K562 (cell line): ENCODE data around the gene DUSP3. TPM values are rescaled to one million over a fixed set of nuclear protein-coding genes. Genes with fewer than 3 reads are reported as not detected.

Source experiments
- ATAC-seq: fragments of 200-7000 bp; cut with Tn5 transposase; 3 replicates; pipeline ENCODE4 v1.9.1; 2020; ENCODE audit warnings: moderate library complexity
- BruUV-seq: library from RNA; stranded (reverse); fragments of 400-500 nt; replicated peaks from 2 replicates; lab custom pipeline; 2021; lab: Mats Ljungman, UMichigan
- CTCF ChIA-PET: fragments of 300-600 bp; formaldehyde crosslinking; extraction: SDS; loops from one replicate; lab custom pipeline; 2021; ENCODE audit warnings: low intra/inter-chr PET ratio; lab: Yijun Ruan, JAX
- POLR2A ChIA-PET: fragments of 300-600, 350-650 bp; sonication (Branson Sonifier 250); formaldehyde crosslinking; extraction: SDS; loops from one replicate; lab custom pipeline; 2021; ENCODE audit warnings: antibody characterized with exemption, inconsistent platforms; lab: Yijun Ruan, JAX
- DNase-seq, 4 experiments: peaks; one replicate each; pipeline versions ENCODE4 v3.0.0 to v3.0.0-alpha.2; 2011 to 2018; ENCODE audit warnings: low spot score in 3 of 4, mixed read lengths in 3 of 4; ENCODE audit errors: extremely low read depth in 1 of 4
- FAIRE-seq: peaks from 2 replicates; lab custom pipeline; 2011; peaks lifted over from hg19 to GRCh38; lab: Jason Lieb, UNC
- H2AFZ ChIP-seq: 2 replicates; pipeline ENCODE4 v1.6.0; 2011; ENCODE audit warnings: low read depth, low read length, control low read depth, inconsistent platforms
- H3K27ac ChIP-seq: fragments of 200-600 bp; 3 replicates; pipeline ENCODE4 v1.8.0; 2011; ENCODE audit warnings: low read depth, mild to moderate bottlenecking, control low read depth, inconsistent platforms, low read length, moderate library complexity, mixed read lengths; ENCODE audit errors: extremely low read depth
- H3K27me3 ChIP-seq, 2 experiments: fragments of 300-600 bp in 1 of 2; 2 replicates in 1 of 2; 3 replicates in 1 of 2; pipeline versions ENCODE4 v1.6.0 to v1.8.0; 2011; ENCODE audit warnings: inconsistent platforms in 2 of 2, low read length in 2 of 2, mild to moderate bottlenecking in 1 of 2, mixed read lengths in 1 of 2, moderate library complexity in 1 of 2; ENCODE audit not compliant: control insufficient read depth in 2 of 2, insufficient read depth in 2 of 2
- H3K36me3 ChIP-seq: fragments of 300-600 bp; 3 replicates; pipeline ENCODE4 v1.8.0; 2011; ENCODE audit warnings: mild to moderate bottlenecking, low read length, inconsistent platforms; ENCODE audit not compliant: control insufficient read depth, insufficient read depth
- H3K4me1 ChIP-seq, 2 experiments: fragments of 200-600 bp in 1 of 2; replicated peaks in 1 of 2; 2 replicates in 1 of 2; 3 replicates in 1 of 2; pipeline versions ENCODE4 v1.5.1 to v1.8.0; 2011; ENCODE audit warnings: inconsistent platforms in 2 of 2, low read length in 2 of 2, mild to moderate bottlenecking in 1 of 2, mixed read lengths in 1 of 2, moderate library complexity in 1 of 2; ENCODE audit not compliant: control insufficient read depth in 2 of 2, insufficient read depth in 2 of 2
- H3K4me2 ChIP-seq: 2 replicates; pipeline ENCODE4 v1.6.1; 2011; ENCODE audit warnings: low read length, control low read depth, inconsistent platforms, mixed read lengths; ENCODE audit not compliant: insufficient read depth
- H3K4me3 ChIP-seq: fragments of 200-600 bp; sonication (generic), shearing (Covaris generic); 2 replicates; pipeline ENCODE4 v1.5.1; 2016; ENCODE audit warnings: control low read depth, inconsistent platforms
- H3K79me2 ChIP-seq: fragments of 200-600 bp; 3 replicates; pipeline ENCODE4 v1.8.0; 2011; ENCODE audit warnings: low read length, inconsistent platforms; ENCODE audit not compliant: control insufficient read depth, insufficient read depth
- H3K9ac ChIP-seq, 2 experiments: 2 replicates each; pipeline versions ENCODE4 v1.6.0 to v1.6.1; 2011; ENCODE audit warnings: low read depth in 2 of 2, low read length in 2 of 2, control low read depth in 1 of 2, inconsistent platforms in 1 of 2, mild to moderate bottlenecking in 1 of 2, mixed read lengths in 1 of 2; ENCODE audit not compliant: insufficient read depth in 1 of 2
- H3K9me1 ChIP-seq: one replicate; pipeline ENCODE4 v1.6.0; 2011; ENCODE audit warnings: inconsistent platforms, mild to moderate bottlenecking, low read length, moderate library complexity; ENCODE audit not compliant: control insufficient read depth, insufficient read depth
- H3K9me3 ChIP-seq: replicated peaks from 2 replicates; pipeline ENCODE4 v1.5.1; 2011; ENCODE audit warnings: low read depth, low read length, inconsistent platforms; ENCODE audit not compliant: control insufficient read depth, insufficient read depth
- H4K20me1 ChIP-seq: replicated peaks from 2 replicates; pipeline ENCODE4 v1.6.1; 2011; ENCODE audit warnings: low read length, inconsistent platforms, mixed read lengths; ENCODE audit not compliant: control insufficient read depth, insufficient read depth
- C11orf30 ChIP-seq: fragments of 450-650 bp; IDR thresholded peaks from 2 replicates; pipeline ENCODE4 v1.6.1; 2016; ENCODE audit warnings: low read depth, mild to moderate bottlenecking
- GMEB1 ChIP-seq: fragments of 250-450 bp; sonication (Bioruptor Pico); IDR thresholded peaks from 2 replicates; pipeline ENCODE4 v1.4.0; 2020; ENCODE audit warnings: mild to moderate bottlenecking
- WGBS: fragments of 100-300 bp; shearing (Covaris generic); methylation state at CpG from one replicate; pipeline ENCODE4 v1.1.6; 2016; ENCODE audit warnings: low coverage, mixed read lengths; ENCODE audit not compliant: insufficient coverage; ENCODE audit errors: missing lambda C conversion rate; 5-methylcytosine and 5-hydroxymethylcytosine counted together
- in situ Hi-C: fragments of 300-500 bp; cut with MboI; formaldehyde crosslinking; loops from 4 replicates; pipeline ENCODE4 v1.15.0; 2018; ENCODE audit warnings: inconsistent platforms, mixed read lengths
- intact Hi-C: fragments of 100-400 bp; cut with micrococcal nuclease; formaldehyde crosslinking; loops from 2 replicates; pipeline ENCODE4 v1.14.2; 2022
- polyA plus RNA-seq, 8 experiments: library from polyadenylated mRNA; depleted of rRNA in 4 of 8; stranded (reverse) in 5 of 8; unstranded in 3 of 8; fragments of >200 nt; fragmentation: Nextera tagmentation in 2 of 8; fragmentation: Illumina TruSeq in 1 of 8; extraction: Ambion mirVana in 2 of 8; extraction: Trizol in 1 of 8; gene quantifications; 2 replicates each; pipeline versions ENCODE4 v1.2.1 to v1.2.3, GENCODE V29; 2011 to 2014; ENCODE audit warnings: inconsistent platforms in 1 of 8, missing spikeins in 1 of 8
- total RNA-seq, 7 experiments: library from RNA; depleted of rRNA in 6 of 7; stranded (reverse); fragments of >200 nt in 6 of 7; fragmentation: Illumina TruSeq in 2 of 7; extraction: Trizol in 2 of 7; gene quantifications; 2 replicates each; pipeline versions ENCODE4 v1.2.1 to v1.2.3, GENCODE V29; 2011 to 2021; ENCODE audit warnings: low replicate concordance in 1 of 7

Gene DUSP3
- total and polyA plus RNA-seq, 9 of the 15 experiments (the other 6 are each of a cell fraction or from before 2014, with no cell fraction given): 4.1 to 19.8 (median 12.3) TPM

- DNase-seq: no peak
- no peak for FAIRE-seq
- BruUV-seq: no TSS peak
- H3K36me3 ChIP-seq: peaks cover 32% of the 10 kb centered on the region; the same call in 2 of the 3 replicates
- H3K4me2 ChIP-seq: no peak overlapping the region
- H3K27me3 ChIP-seq: peaks cover 1 to 3% of the 10 kb centered on the region in 2 experiments
- no peak overlapping the region for H3K4me3 ChIP-seq
- H3K27ac ChIP-seq: no peak overlapping the region
- H3K9me3 ChIP-seq: no peaks in the 10 kb centered on the region
- ChIA-PET CTCF (no interaction called here), POLR2A (interaction anchor here (0.6 to 1.5 kb wide), 3 partner anchors 11 to 70 kb away, joined by 3 read pairs; no protein-coding TSS in a partner anchor)
- no peak overlapping the region for H2AFZ ChIP-seq
- H3K9ac ChIP-seq: no peak overlapping the region
- no peaks in the 10 kb centered on the region for H3K79me2 ChIP-seq
- WGBS: 83% methylated on average over 16 of the region's 16 CpGs
- peaks cover 5 to 19% of the 10 kb centered on the region in 2 experiments; a peak in 4 of 5 replicates for H3K4me1 ChIP-seq
- H4K20me1 ChIP-seq: no peaks in the 10 kb centered on the region; the same call in 1 of the 2 replicates
- TF ChIP-seq GMEB1 (CRISPR knock-in tag) (no peak), C11orf30 (no peak)
- TF ChIP-seq, all 486 proteins: peak for 0
- in situ Hi-C loops: no loop called here
- intact Hi-C loops: no loop called here
- ATAC-seq: no peak
- peaks cover 3% of the 10 kb centered on the region for H3K9me1 ChIP-seq
Observed at GRCh38 chr17:43774304-43775250, 4.2 kb downstream of the DUSP3 start.
